LoVo (cell line): ENCODE measurements around the gene MCHR1.
"Not testable (repeated sequence)": the region's sequence is repeated elsewhere in the genome, so short reads cannot be mapped to it uniquely, and the experiment has no call there.

Source experiments
- DNase-seq: peaks from one replicate; pipeline ENCODE4 v3.0.0-alpha.2; 2016; ENCODE audit warnings: low spot score

The MCHR1 gene

GRCh38 chr22:40691532-40691931 is 12.2 kb downstream of the MCHR1 start:
- no peak for DNase-seq

DNA sequence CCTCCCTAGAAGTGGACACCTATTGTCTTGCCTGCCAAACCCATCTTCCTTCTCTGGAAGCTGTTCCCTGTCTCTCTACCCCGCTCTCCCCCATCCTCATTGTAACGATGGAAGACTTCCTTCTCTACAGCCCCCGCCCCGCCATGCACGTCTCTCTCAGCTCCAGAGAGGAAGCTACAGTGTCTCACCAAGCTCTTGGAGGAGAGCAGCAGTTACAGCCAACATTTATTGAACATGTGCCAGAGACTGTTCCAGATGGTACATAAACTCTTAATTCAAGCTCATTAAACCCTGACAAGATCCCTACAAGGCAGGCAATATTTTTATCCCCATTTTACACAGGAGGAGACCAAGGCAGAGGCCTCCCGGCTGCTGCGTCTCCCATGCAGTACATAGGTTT is 15.1 kb downstream of the MCHR1 start:
- no peak for DNase-seq

GRCh38 chr22:40701274-40701673 is 22.0 kb downstream of the MCHR1 start:
- no peak for DNase-seq

DNA sequence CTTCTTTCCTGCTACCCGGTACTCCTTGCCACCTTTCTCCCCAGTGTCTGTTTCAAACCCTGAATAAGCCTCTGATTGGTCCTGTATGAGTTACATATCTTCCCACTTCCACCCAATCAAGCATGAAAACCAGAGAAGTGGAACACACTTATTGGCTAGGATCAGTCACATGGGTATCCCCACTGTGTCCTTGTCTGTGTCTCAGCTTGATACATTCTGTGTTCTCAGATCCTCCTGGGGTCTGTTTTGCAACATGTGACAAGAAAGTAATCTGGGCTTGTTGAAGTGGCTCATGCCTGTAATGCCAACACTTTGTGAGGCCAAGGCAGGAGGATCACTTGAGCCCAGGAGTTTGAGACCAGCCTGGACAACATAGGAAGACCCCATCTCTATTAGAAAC is 23.9 kb downstream of the MCHR1 start:
- no peak for DNase-seq

DNA sequence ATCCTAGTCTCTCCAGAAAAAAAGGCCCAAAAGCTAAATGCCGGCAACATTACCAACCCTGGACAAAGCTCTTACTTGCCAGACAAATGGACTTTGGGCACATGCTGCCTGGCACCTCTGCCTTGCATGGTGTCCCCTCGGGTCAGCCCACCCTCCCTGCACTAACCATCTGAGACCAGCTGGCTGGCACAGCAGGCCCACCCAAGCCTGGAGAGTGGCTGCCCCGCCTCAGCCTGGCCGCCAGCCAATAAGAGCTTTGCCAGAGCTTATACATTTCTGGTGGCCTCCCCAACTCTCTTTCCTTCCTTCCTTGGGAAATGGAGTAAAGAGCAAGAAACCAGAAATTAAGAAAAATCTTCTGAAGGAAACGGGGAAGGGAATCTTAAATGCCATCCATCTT is 24.5 kb downstream of the MCHR1 start:
- DNase-seq, result no peak

DNA sequence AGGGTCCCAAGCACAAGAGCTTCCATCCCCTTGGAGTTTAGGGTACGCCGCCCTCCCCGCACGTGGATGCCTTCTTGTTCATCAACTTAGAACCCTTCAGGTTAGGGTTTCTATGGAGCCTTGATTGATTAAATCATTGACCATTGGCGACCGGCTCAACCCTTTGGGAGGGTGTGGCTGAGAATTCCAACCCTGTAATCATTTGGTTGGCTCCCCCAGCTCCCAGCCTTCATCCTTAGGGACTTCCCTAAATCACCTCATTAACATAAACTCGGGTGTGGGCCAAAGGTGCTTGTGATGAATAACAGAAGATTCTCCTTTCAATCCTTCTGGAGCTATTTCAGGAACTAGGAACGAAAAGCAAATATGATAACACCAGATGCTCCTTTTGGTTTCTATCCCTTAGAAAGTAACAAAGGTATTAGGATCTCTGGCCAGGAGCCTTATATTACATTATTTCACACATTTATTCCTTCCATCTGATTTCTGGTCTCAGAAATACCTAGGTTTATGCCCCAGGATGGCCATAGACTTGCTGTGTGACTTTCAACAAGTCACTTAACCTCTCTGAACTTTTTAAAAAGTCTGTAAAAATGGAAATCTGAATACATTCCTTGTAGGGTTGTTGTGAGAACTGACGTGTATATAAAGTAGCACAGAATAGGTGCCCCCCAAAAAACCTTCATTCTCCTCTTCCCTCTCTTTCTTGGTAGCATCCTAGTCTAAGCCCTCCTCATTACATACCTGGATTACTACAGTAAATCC is 26.8 kb downstream of the MCHR1 start:
- DNase-seq, result no peak

GRCh38 chr22:40707154-40707553 is 27.9 kb downstream of the MCHR1 start:
- no peak for DNase-seq

DNA sequence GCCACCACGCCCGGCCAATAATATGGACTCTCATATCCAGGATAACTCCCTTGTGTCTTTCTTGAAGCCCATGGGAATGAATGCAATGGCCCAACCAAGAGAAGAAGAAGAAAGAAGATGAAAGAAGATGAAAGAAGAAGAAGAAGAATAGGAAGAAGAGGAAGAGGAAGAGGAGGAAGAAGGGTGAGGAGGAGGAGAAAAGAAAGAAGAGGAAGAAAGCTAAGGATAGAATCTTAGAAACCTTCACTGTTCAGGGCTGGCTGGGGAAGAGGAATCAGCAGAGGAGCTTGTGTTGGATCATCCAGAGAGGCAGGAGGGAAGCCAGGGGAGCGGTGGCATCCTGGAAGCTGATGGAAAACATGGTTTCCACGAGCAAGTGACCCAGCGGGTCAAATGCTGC is 28.9 kb downstream of the MCHR1 start:
- DNase-seq, result no peak

- DNase-seq, result no peak
Observed at GRCh38 chr22:40709752-40710413, 30.6 kb downstream of the MCHR1 start.

DNA sequence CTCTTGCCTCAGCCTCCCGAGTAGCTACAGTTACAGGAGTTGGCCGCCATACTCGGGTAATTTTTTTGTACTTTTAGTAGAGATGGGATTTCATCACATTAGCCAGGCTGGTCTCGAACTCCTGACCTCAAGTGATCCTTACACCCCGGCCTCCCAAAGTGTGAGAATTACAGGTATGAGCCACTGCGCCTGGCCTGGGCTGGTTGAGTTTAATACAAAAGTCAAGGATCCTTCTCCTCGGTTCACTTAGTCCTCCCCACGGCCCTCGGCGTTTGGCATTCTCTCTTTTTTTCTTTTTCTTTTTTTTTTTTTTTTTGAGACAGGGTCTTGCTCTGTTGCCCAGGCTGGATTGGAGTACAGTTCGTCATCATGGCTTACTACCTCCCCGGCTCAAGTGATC is 33.0 kb downstream of the MCHR1 start:
- DNase-seq, result no peak

- DNase-seq, result no peak
Observed at GRCh38 chr22:40714499-40715337, 35.4 kb downstream of the MCHR1 start.

DNA sequence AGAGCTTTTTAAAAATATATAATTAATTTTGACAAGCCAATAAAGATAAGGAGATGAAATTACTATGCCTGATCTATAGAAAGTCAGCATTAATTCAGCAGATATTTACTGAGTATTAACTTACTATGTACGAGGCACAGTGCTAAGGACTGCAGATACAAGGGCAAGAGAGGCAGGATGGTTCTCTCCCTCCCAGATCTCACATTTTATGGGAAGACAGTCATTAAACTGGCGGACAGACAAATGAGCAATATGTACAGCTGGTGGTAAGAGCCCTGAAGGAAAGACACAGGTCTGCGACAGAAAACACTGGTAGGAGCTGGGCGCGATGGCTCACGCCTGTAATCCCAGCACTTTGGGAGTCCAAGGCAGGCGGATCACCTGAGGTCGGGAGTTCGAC is 36.8 kb downstream of the MCHR1 start:
- no peak for DNase-seq

DNA sequence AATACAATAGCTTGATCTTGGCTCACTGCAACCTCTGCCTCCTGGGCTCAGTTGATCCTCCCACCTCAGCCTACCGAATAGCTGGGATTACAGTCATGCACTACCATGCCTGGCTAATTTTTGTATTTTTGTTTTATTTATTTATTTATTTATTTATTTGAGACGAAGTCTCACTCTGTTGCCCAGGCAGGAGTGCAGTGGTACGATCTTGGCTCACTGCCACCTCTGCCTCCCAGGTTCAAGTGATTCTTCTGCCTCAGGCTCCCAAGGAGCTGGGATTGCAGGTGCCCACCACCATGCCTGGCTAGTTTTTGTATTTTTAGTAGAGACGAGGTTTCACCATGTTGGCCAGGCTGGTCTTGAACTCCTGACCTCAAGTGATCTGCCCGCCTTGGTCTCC is 38.4 kb downstream of the MCHR1 start:
- DNase-seq, result not testable (repeated sequence)

GRCh38 chr22:40718250-40719204 is 39.2 kb downstream of the MCHR1 start:
- no peak for DNase-seq

DNA sequence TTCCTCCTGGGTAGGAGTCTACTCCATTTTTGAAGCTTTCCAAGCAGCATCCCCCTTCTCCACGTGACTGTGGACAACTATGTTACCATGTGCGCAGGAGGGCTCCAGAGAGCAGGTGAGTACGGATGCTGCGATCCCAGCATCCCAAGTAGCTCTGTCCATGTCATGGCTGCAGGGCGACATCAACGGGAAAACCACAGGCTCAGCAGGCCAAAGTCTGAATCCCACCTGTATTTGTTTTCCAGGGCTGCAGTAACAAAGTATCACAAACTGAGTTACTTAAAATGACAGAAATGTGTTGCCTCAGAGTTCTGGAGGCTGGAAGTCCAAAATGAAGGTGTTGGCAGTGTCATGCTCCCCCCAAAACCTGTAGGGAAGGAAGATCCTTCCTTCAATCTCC is 40.3 kb downstream of the MCHR1 start:
- no peak for DNase-seq

- not testable (repeated sequence) for DNase-seq
Observed at GRCh38 chr22:40720156-40720537, 40.9 kb downstream of the MCHR1 start.

DNA sequence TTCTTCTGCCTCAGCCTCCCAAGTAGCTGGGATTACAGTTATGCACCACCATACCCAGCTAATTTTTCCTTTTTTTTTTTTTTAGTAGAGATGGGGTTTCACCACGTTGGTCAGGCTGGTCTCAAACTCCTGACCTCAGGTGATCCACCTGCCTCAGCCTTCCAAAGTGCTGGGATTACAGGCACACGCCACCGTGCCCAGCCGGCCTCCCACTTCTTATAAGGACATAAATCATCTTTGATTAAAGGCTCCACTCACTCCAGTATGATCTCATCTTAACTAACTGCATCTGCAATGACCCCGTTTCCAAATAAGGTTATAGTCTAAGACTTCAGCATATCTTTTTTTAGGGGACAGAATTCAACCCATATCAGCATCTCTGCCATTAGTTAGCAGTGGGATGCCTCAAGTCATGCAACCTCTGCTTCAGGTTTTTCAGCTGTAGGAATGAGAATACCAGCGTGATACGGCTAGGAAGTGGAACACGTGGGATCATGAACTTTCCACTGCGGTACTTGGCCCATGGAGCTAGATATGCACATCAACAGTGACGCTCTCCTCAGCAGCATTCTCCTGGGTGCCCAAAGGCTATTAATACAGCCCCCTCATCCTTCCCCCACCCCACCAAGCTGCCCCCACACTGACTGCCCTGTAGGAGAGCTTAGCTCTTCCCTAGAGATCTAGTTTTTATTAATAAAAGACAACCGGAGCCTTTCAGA is 41.4 kb downstream of the MCHR1 start:
- DNase-seq, result no peak

GRCh38 chr22:40721266-40721665 is 42.0 kb downstream of the MCHR1 start:
- DNase-seq, result no peak

- DNase-seq, result no peak
Observed at GRCh38 chr22:40723396-40723933, 44.2 kb downstream of the MCHR1 start.

DNA sequence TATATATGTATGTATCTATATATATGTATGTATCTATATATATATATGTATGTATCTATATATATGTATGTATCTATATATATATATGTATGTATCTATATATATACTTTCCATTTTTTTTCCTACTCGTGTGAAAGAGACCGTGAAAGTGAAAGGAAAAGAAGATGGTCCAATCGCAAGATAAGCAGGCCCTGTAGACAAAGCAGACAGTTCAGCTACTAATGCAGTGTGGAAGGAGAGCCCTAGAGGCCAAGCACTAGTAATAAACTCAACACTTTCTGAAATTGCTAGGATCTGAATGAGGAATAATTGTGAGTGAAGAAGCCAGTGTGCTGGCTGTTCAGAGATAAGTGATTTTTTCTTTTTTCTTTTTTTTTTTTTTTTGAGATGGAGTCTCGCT is 47.2 kb downstream of the MCHR1 start:
- no peak for DNase-seq
